ENCODE data around the gene MAP2K5. TPM values are rescaled to one million over a fixed set of nuclear protein-coding genes. Genes with fewer than 3 reads are reported as not detected.
"Not testable (repeated sequence)": the region's sequence is repeated elsewhere in the genome, so short reads cannot be mapped to it uniquely, and the experiment has no call there.

MAP2K5 gene
- total RNA-seq, 1 donor from 2014 or later = 14.9 TPM

DNA sequence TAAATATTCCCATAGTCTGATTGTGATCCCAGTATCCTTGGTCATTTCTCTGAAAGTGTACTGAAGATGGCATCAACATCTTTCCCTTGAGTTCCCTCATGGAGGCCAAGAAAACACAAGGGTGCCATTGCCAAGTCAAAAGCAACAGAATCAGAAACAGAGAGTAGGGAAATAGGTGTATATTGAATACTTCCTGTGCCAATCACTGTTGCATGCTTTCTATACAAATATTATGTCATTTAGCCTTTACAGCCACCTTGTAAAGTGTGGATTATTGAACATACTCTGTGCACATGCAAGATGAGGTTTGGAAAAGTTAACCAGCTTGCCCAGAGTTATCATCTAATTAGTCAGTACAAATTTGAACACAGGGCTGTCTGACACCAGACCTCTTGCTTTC lies 117.9 kb downstream of the MAP2K5 start:
- no peak for DNase-seq (ENCODE audit: low spot score)

GRCh38 chr15:67660874-67661606 lies 118.5 kb downstream of the MAP2K5 start:
- no peak for DNase-seq (ENCODE audit: low spot score)

- no peak for DNase-seq (ENCODE audit: low spot score)
Measured at GRCh38 chr15:67670647-67671305, 128.3 kb downstream of the MAP2K5 start.

GRCh38 chr15:67672834-67673233 lies 130.3 kb downstream of the MAP2K5 start:
- not testable (repeated sequence) for DNase-seq (ENCODE audit: low spot score)

DNA sequence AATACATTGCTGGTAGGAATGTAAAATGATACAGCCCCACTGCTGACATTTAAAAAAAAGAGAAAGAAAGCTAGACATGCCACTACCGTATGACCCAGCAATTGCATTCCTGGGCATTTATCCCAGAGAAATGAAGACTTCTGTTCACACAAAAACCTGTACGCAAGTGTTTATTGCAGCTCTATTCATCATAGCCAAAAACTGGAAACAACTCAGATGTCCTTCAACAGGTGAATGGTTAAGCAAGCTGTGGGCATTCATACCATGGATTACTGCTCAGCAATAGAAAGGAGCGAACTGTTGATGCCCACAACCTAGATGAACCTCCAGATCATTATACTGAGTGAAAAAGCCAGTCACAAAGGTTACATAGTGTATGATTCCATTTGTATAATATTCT lies 132.5 kb downstream of the MAP2K5 start:
- DNase-seq (ENCODE audit: low spot score) = no peak

DNA sequence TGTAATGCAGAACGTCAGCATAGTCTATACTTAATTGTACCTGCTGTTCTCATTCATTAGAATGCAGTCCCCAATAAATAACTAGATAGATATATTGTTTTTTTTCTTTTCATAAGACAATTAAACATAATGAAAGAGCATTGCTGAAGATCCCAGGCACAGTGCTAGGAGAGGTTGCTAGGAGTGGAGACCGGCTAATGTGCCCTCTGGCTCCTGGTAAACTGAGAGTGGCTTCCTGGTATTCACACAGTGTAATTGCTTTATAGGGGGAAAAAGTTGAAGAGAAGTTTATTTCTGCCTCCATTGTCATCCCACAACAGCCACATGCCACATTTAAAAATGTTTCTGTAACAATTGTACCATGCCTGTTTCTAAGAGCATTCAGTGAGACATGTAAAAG lies 135.6 kb downstream of the MAP2K5 start:
- DNase-seq (ENCODE audit: low spot score) = no peak

DNA sequence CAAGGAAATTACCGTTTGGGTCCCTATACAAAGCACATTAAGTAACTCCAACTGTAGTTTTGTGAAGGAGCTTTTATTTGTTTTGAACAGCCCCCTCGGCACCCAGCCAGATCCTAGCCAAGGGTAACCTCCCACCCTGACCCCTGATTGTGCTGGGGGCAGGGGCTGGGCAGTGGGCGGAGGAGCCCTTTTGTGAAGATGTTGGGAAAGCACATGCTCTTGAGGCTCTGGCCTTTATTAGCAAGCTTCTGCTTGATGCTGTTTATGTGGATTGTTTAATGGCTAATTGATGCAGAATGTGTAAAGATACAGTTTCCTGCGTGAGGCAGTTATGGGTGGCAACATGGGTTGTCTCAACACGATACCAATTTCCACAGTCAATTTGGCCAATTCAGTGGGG lies 136.5 kb downstream of the MAP2K5 start:
- no peak for DNase-seq (ENCODE audit: low spot score)

DNA sequence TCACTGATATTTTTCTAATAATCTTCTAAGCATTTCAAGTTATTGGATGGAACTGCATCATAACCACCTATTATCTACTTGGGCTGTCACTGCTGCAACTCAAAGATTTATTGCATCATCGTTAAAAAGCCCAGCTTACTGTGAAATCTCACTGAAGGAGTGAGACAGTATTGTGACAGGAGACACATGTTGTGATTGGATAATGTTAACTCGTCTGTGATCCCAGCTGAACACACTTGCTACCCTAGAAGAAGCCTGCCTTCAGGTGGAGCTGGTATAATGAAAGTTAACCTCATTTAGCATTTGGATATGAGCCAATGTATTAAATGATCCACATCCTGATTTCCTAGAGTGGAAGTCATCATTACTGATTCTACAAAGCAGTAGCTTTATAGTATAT lies 138.1 kb downstream of the MAP2K5 start:
- no peak for DNase-seq (ENCODE audit: low spot score)

GRCh38 chr15:67685008-67685599 lies 142.6 kb downstream of the MAP2K5 start:
- no peak for DNase-seq (ENCODE audit: low spot score)

- no peak for DNase-seq (ENCODE audit: low spot score)
Measured at GRCh38 chr15:67685716-67686115, 143.2 kb downstream of the MAP2K5 start.

DNA sequence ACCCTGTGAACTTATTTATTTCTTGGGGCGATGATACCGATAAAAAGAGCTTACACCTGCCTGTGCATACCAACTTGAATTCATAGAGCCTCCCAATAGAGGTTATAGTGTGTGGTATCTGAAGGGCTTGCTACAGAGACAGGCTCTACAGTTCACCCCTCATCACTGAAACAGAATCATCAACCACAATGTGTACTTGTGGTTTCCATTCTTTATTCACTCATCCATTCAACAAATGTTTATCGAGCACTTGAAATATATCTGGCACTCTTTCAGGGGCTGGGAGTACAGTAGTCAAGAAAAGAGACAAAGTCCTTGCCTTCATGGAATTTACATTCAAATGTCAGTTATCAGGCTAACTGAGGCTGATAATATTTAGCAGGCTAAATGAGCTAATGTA lies 148.4 kb downstream of the MAP2K5 start:
- no peak for DNase-seq (ENCODE audit: low spot score)

DNA sequence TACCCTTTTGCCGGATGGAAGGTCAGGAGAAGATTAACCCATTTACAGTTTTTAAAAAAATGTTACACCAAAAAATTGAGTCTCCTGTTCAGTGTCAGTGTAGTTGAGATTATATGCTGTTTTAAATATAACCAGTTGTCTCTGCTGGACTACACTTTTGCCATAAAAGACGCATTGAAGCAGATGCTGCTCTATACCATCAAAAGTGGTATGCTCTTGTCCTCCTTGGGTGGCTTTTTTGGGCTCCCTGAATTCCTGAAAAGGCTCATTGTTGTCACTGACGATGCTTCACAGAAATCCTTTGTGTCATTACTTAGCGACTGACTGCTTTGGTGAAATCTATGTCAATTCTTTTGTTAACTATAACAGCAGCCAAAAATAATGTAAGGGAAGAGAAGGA lies 148.9 kb downstream of the MAP2K5 start:
- no peak for DNase-seq (ENCODE audit: low spot score)

DNA sequence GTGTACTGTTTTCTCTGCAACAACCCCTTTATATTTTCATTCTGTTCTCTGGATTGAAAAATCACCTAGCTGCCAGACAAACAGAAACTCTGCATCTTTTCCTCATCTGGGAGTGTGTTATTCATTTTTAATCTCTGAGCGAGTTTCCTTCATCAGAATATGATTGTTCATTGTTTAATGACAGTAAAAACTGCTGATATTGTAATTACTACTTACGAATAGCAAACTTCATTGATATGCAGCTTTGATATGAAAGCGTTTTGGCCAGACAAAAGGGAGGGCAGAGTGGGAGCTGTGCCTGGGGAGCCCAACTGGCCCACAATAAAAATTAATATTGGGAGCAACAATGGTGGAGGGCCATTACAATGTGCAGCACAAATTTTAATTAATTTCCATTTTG lies 150.1 kb downstream of the MAP2K5 start:
- no peak for DNase-seq (ENCODE audit: low spot score)

- DNase-seq (ENCODE audit: low spot score) = no peak
Measured at GRCh38 chr15:67696087-67696486, 153.6 kb downstream of the MAP2K5 start.

- no peak for DNase-seq (ENCODE audit: low spot score)
Measured at GRCh38 chr15:67700023-67700422, 157.5 kb downstream of the MAP2K5 start.

GRCh38 chr15:67701669-67702068 lies 159.2 kb downstream of the MAP2K5 start:
- no peak for DNase-seq (ENCODE audit: low spot score)

DNA sequence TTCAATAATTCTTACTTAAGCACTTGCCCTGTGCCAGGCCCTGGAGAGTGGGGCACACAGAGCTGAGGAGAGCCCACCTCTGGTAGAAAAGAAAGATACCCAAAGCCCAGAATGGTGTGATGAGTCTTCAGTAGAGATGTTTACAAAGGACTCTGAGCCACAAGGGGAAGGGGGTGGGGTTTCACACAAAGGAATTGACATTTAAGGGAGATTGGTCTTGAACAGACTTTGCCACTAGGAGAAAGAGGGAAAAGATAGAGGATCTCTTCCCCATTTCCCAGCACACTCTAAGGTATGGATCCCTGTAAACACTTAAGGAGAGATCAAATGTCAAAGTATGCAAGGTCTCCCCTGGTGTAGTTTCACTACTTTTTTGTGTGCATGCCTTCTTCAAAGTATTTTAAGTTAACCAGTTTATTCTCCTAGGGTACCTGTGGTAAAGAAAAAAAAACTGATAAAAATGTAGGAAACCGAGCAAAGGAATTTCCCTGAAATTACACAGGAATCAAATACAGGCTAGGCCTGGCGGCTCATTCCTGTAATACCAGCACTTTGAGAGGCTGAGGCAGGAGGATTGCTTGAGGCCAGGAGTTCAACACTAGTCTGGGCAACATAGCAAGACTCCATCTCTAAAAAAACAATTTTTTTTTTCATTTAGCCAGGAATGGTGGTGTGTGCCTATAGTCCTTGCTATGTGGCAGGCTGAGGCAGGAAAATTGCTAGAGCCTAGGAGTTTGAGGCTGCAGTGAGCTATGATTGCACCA lies 165.2 kb downstream of the MAP2K5 start:
- no peak for DNase-seq (ENCODE audit: low spot score)

GRCh38 chr15:67708500-67708899 lies 166.0 kb downstream of the MAP2K5 start:
- no peak for DNase-seq (ENCODE audit: low spot score)

- DNase-seq (ENCODE audit: low spot score) = no peak
Measured at GRCh38 chr15:67715170-67715569, 172.7 kb downstream of the MAP2K5 start.

- DNase-seq (ENCODE audit: low spot score) = no peak
Measured at GRCh38 chr15:67716171-67716570, 173.7 kb downstream of the MAP2K5 start.

DNA sequence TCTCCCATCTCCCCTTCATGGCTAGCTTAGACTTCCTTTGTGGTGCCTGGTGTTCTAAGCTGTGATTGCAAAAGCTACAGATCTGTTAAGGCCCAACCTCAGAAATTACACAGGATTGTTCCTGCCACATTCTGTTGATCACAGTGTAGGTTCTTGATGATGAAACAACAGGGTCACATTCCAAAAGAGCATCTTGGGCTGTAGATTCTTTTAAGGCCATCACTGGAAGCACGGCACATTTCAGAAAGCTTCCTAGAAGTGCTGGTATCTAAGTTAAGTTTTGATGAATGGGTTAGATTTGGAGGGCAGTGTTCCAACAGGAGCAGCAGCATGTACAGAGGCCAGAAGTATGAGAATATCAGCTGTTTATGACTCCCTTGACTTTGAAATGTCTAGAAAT lies 175.3 kb downstream of the MAP2K5 start:
- no peak for DNase-seq (ENCODE audit: low spot score)

Measured in mesenteric fat pad (tissue), 1 donor.